Measurements from ENCODE around the gene POC1A. TPM values are rescaled to one million over a fixed set of nuclear protein-coding genes. Genes with fewer than 3 reads are reported as not detected.

Gene POC1A
- total and polyA plus RNA-seq, 2 of the 8 experiments (the other 6 are each of a cell fraction or from before 2014, with no cell fraction given) = 35.7 to 39.2 TPM

DNA sequence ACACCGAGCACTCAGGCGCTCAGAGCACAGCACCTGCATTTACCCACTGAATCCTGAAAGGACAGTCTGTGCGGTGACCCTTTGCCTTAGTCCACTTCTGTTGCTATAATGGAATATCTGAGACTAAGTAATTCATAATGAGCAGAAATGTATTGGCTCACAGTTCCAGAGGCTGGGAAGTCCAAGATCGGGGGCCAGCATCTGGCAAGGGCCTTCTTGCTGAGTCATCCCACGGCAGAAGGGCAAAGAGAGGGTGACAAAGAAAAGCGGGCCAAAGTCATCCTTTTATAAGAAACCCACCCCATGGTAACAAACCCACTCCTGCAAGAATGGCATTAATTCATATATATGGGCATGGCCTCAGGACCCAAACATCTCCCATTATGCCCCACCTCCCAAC lies 27.7 kb downstream of the POC1A start:
- POLR2A ChIA-PET (ENCODE audit: partially characterized antibody) = no interaction called here
- Histone ChIP-seq H3K4me3 (ENCODE audit: extremely low read depth in 1 of 4, insufficient read depth in 2 of 4, low read depth in 3 of 4, low read length in 4 of 4) (no peak overlapping the region), H3K79me1 (ENCODE audit: low read depth, low read length) (peaks cover 2% of the 10 kb centered on the region; the same call in 1 of the 2 replicates), H3K9me3 (ENCODE audit: insufficient read depth in 2 of 2, low read depth in 1 of 2, low read length in 1 of 2) (no peaks in the 10 kb centered on the region), H3K36me3 (ENCODE audit: control insufficient read depth in 2 of 4, insufficient read depth in 4 of 4, low read length in 3 of 4) (peaks cover 12 to 14% (median 12%) of the 10 kb centered on the region in 4 experiments), H3K23me2 (ENCODE audit: low read depth, low read length) (no peaks in the 10 kb centered on the region), H4K8ac (ENCODE audit: extremely low read depth, insufficient read depth, low read length) (no peak overlapping the region), H4K20me1 (replicated peaks in 1 of 2; ENCODE audit: control insufficient read depth in 1 of 2, insufficient read depth in 2 of 2, low read length in 2 of 2) (peaks cover 0 to 4% of the 10 kb centered on the region in 2 experiments), H4K5ac (ENCODE audit: insufficient read length, low read depth, low read length) (no peak overlapping the region), H3K4me1 (replicated peaks in 1 of 4; ENCODE audit: control insufficient read depth in 3 of 4, insufficient read depth in 4 of 4, low read length in 3 of 4) (no peaks in the 10 kb centered on the region), H3K14ac (ENCODE audit: insufficient read length) (no peak overlapping the region), H3K18ac (ENCODE audit: extremely low read depth, low read length) (no peak overlapping the region), H3K79me2 (ENCODE audit: control insufficient read depth in 1 of 2, insufficient read depth in 2 of 2, low read length in 2 of 2) (no peaks in the 10 kb centered on the region), H3K4ac (replicated peaks; ENCODE audit: insufficient read length, low read depth, low read length) (no peak overlapping the region), H2BK15ac (ENCODE audit: low read length) (no peak overlapping the region), H3K27me3 (replicated peaks in 1 of 4; ENCODE audit: control insufficient read depth in 3 of 4, extremely low read depth in 1 of 4, insufficient read depth in 3 of 4, low read length in 3 of 4) (no peaks in the 10 kb centered on the region), H2BK20ac (ENCODE audit: low read length) (no peak overlapping the region), H3K56ac (replicated peaks; ENCODE audit: insufficient read length, low read depth, low read length) (no peak overlapping the region), H2AK5ac (ENCODE audit: low read depth, low read length) (no peak overlapping the region), H3K23ac (ENCODE audit: insufficient read length) (no peak overlapping the region), H3K4me2 (ENCODE audit: insufficient read depth in 1 of 2, low read depth in 2 of 2, low read length in 2 of 2) (no peak overlapping the region), H2AFZ (ENCODE audit: low read length) (no peak overlapping the region), H2BK12ac (ENCODE audit: low read depth, low read length) (no peak overlapping the region), H3K27ac (ENCODE audit: low read depth, low read length) (no peak overlapping the region), H3K9ac (replicated peaks in 1 of 4; ENCODE audit: extremely low read depth in 1 of 4, low read depth in 3 of 4, low read length in 3 of 4) (no peak overlapping the region), H4K91ac (replicated peaks; ENCODE audit: insufficient read length, low read length) (no peak overlapping the region), H2BK5ac (ENCODE audit: low read depth, low read length) (no peak overlapping the region), H2BK120ac (replicated peaks; ENCODE audit: low read depth, low read length) (no peak overlapping the region)
- DNase-seq (ENCODE audit: low read depth in 1 of 2, low spot score in 2 of 2) (no peak), FAIRE-seq (no peak)
- TF ChIP-seq GABPA (IDR thresholded peaks at IDR 0.05; ENCODE audit: borderline replicate concordance, insufficient read depth, low read length) (no peak), TAF1 (IDR thresholded peaks at IDR 0.05; ENCODE audit: low read depth, low read length) (no peak), CEBPB (IDR thresholded peaks at IDR 0.05; ENCODE audit: low read depth, low read length) (no peak), RFX5 (IDR thresholded peaks at IDR 0.05; ENCODE audit: borderline replicate concordance, low read depth, low read length) (no peak), TCF12 (IDR thresholded peaks at IDR 0.05; ENCODE audit: low read depth, low read length) (no peak), BRCA1 (IDR thresholded peaks at IDR 0.05; ENCODE audit: low read depth, low read length) (no peak), FOSL1 (IDR thresholded peaks at IDR 0.05; ENCODE audit: insufficient read depth, low read depth, low read length) (no peak), NRF1 (IDR thresholded peaks at IDR 0.05; ENCODE audit: low read depth, low read length) (no peak), SP1 (IDR thresholded peaks at IDR 0.05; ENCODE audit: low read depth, low read length) (no peak), TBP (IDR thresholded peaks at IDR 0.05; ENCODE audit: low read depth, low read length) (no peak)
- TF ChIP-seq, protein P1, sequence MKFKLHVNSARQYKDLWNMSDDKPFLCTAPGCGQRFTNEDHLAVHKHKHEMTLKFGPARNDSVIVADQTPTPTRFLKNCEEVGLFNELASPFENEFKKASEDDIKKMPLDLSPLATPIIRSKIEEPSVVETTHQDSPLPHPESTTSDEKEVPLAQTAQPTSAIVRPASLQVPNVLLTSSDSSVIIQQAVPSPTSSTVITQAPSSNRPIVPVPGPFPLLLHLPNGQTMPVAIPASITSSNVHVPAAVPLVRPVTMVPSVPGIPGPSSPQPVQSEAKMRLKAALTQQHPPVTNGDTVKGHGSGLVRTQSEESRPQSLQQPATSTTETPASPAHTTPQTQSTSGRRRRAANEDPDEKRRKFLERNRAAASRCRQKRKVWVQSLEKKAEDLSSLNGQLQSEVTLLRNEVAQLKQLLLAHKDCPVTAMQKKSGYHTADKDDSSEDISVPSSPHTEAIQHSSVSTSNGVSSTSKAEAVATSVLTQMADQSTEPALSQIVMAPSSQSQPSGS (IDR thresholded peaks at IDR 0.05; ENCODE audit: low read length) = no peak
- CTCF ChIA-PET (ENCODE audit: partially characterized antibody) = interaction anchor here (0.9 kb wide), 1 partner anchor 123 kb away, joined by 3 read pairs; no protein-coding TSS in a partner anchor
- WGBS, 2 experiments (ENCODE audit: extremely low coverage in 1 of 2, insufficient coverage in 1 of 2, insufficient read length in 1 of 2, insufficient replicate concordance in 2 of 2, low coverage in 1 of 2, low lambda C conversion rate in 2 of 2, missing lambda C conversion rate in 1 of 2) = 96% methylated on average over 6 of the region's 6 CpGs; no CpG with 5 or more reads in 1 of the 2 experiments

Data from H1 (cell line).